Measurements from ENCODE around the gene ZNF14.

DNA sequence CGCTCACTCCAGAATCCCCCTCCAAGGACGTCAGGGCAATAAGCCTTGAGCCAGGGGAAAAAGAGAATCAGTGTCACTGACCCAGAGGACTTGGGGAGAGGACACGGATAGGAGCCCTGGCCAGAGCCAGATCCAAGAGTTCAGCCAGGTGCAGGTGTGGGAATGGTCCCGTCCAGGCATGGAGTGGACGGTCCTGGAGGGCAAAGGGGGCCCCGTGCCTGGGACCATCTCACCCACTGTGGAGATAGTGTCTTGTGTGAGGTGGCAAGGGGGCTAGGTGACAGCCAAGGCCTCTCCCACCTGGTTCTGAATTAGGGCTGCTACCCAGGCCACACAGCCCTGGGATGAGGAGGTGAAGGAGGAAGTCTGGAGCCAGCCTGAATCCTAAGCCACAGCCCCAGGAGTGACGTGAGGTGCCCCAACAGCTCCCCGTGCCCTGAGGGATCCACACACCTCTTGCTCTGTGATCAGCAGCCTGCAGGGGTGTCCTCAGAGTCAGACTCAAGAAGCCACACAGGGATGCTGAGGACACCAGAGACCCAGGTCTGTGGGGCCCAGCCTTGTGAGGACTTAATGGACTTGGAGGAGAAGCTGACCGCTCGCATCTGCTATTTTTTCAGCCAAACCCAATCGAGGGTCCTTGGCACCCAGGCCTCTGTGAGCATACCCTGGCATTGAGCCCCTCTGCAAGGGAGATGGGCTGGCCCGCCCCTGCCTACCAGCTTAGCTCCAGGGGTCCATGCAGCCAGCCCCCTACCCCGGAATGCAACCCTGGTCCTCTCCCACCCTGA lies 16.4 kb upstream of the ZNF14 start:
- no peak for TF ChIP-seq EP300 (IDR thresholded peaks at IDR 0.05; ENCODE audit: borderline replicate concordance in 1 of 2, control insufficient read depth in 1 of 2, low read depth in 2 of 2, low read length in 2 of 2)
- no peak for TF ChIP-seq RAD21 (IDR thresholded peaks at IDR 0.05; ENCODE audit: insufficient read depth, low read depth, low read length)
- TF ChIP-seq, protein P1, sequence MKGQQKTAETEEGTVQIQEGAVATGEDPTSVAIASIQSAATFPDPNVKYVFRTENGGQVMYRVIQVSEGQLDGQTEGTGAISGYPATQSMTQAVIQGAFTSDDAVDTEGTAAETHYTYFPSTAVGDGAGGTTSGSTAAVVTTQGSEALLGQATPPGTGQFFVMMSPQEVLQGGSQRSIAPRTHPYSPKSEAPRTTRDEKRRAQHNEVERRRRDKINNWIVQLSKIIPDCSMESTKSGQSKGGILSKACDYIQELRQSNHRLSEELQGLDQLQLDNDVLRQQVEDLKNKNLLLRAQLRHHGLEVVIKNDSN (IDR thresholded peaks at IDR 0.05; ENCODE audit: borderline replicate concordance, extremely low read length, insufficient read depth, low read depth, low read length): no peak
- no peak for TF ChIP-seq CHD2 (IDR thresholded peaks at IDR 0.05; ENCODE audit: borderline replicate concordance, low read depth, low read length)
- TF ChIP-seq, protein P2, sequence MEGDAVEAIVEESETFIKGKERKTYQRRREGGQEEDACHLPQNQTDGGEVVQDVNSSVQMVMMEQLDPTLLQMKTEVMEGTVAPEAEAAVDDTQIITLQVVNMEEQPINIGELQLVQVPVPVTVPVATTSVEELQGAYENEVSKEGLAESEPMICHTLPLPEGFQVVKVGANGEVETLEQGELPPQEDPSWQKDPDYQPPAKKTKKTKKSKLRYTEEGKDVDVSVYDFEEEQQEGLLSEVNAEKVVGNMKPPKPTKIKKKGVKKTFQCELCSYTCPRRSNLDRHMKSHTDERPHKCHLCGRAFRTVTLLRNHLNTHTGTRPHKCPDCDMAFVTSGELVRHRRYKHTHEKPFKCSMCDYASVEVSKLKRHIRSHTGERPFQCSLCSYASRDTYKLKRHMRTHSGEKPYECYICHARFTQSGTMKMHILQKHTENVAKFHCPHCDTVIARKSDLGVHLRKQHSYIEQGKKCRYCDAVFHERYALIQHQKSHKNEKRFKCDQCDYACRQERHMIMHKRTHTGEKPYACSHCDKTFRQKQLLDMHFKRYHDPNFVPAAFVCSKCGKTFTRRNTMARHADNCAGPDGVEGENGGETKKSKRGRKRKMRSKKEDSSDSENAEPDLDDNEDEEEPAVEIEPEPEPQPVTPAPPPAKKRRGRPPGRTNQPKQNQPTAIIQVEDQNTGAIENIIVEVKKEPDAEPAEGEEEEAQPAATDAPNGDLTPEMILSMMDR (IDR thresholded peaks at IDR 0.05 in 2 of 3, conservative IDR thresholded peaks at IDR 0.05 in 1 of 3; ENCODE audit: control insufficient read depth in 2 of 3, extremely low read depth in 1 of 3, insufficient read depth in 1 of 3, low read depth in 3 of 3, low read length in 3 of 3): no peak
- TF ChIP-seq KDM1A (IDR thresholded peaks at IDR 0.05; ENCODE audit: borderline replicate concordance): no peak
- TF ChIP-seq MYC (IDR thresholded peaks at IDR 0.05; ENCODE audit: insufficient read depth, insufficient read length, insufficient replicate concordance, low read length, severe bottlenecking): no peak
- TF ChIP-seq CEBPB (IDR thresholded peaks at IDR 0.05; ENCODE audit: borderline replicate concordance in 1 of 2, low read depth in 2 of 2, low read length in 2 of 2): no peak
- no peak for TF ChIP-seq BRCA1 (IDR thresholded peaks at IDR 0.05; ENCODE audit: low read depth, low read length)
- no peak for TF ChIP-seq EGR1 (IDR thresholded peaks at IDR 0.05; ENCODE audit: borderline replicate concordance in 1 of 2, low read depth in 2 of 2, low read length in 2 of 2)
- no peak for TF ChIP-seq BHLHE40 (IDR thresholded peaks at IDR 0.05; ENCODE audit: borderline replicate concordance in 1 of 2, low read depth in 2 of 2, low read length in 1 of 2)

All from GM12878 (cell line).